HEK293 (cell line): ENCODE measurements around the gene CXCL3.
"Not testable (repeated sequence)": the region's sequence is repeated elsewhere in the genome, so short reads cannot be mapped to it uniquely, and the experiment has no call there.

Experiments
- CTCF ChIA-PET: fragments of 350-600 bp; formaldehyde crosslinking; extraction: SDS; loops from one replicate; lab custom pipeline; 2021; ENCODE audit warnings: antibody characterized with exemption; lab: Yijun Ruan, JAX
- POLR2A ChIA-PET: fragments of 300-600 bp; formaldehyde crosslinking; extraction: SDS; loops from one replicate; lab custom pipeline; 2020; ENCODE audit warnings: antibody characterized with exemption, inconsistent platforms; lab: Yijun Ruan, JAX
- H3K27ac ChIP-seq: fragments of 200-500 bp; sonication (Bioruptor generic); 2 replicates; pipeline ENCODE4 v1.5.1; 2014; ENCODE audit warnings: low read depth, low read length, control low read depth, inconsistent platforms; ENCODE audit errors: extremely low read depth
- H3K36me3 ChIP-seq, 2 experiments: fragments of 200-500 bp in 1 of 2; sonication (Bioruptor generic) in 1 of 2; 1 replicate in 1 of 2; 2 replicates in 1 of 2; pipeline ENCODE4 v1.5.1; 2014 to 2017; ENCODE audit warnings: inconsistent platforms in 2 of 2, low read length in 2 of 2; ENCODE audit not compliant: control insufficient read depth in 2 of 2, insufficient read depth in 1 of 2
- H3K4me1 ChIP-seq: fragments of 200-500 bp; sonication (Bioruptor generic); 2 replicates; pipeline ENCODE4 v1.5.1; 2014; ENCODE audit warnings: mild to moderate bottlenecking, low read length, inconsistent platforms; ENCODE audit not compliant: control insufficient read depth, insufficient read depth
- H3K4me3 ChIP-seq: 2 replicates; pipeline ENCODE4 v1.5.1; 2011; ENCODE audit warnings: low read depth, mild to moderate bottlenecking, control low read depth, low read length, moderate library complexity
- H3K9me3 ChIP-seq: fragments of 200-500 bp; sonication (Bioruptor generic); 2 replicates; pipeline ENCODE4 v1.5.1; 2014; ENCODE audit warnings: low read depth, low read length, inconsistent platforms; ENCODE audit not compliant: control insufficient read depth, insufficient read depth
- HOXA7 ChIP-seq: sonication (generic); formaldehyde crosslinking; IDR thresholded peaks from 2 replicates; pipeline ENCODE4 v1.8.1; 2022; ENCODE audit warnings: missing genetic modification reagents, borderline replicate concordance
- OSR2 ChIP-seq: fragments of 450-650 bp; formaldehyde crosslinking; IDR thresholded peaks from 2 replicates; pipeline ENCODE4 v1.5.1; 2016; ENCODE audit warnings: missing biosample characterization, missing genetic modification characterization
- OVOL3 ChIP-seq: fragments of 450-650 bp; formaldehyde crosslinking; IDR thresholded peaks from 2 replicates; pipeline ENCODE4 v1.5.1; 2016; ENCODE audit warnings: missing biosample characterization, missing genetic modification characterization
- SCRT2 ChIP-seq: fragments of 450-650 bp; formaldehyde crosslinking; IDR thresholded peaks from 2 replicates; pipeline ENCODE4 v1.5.1; 2016; ENCODE audit warnings: missing biosample characterization, missing genetic modification characterization
- SP7 ChIP-seq: fragments of 450-650 bp; formaldehyde crosslinking; IDR thresholded peaks from 2 replicates; pipeline ENCODE4 v1.5.1; 2016; ENCODE audit warnings: missing biosample characterization, missing genetic modification characterization
- YY2 ChIP-seq: fragments of 450-650 bp; formaldehyde crosslinking; IDR thresholded peaks from 2 replicates; pipeline ENCODE4 v1.5.1; 2016; ENCODE audit warnings: missing biosample characterization, missing genetic modification characterization
- ZBTB8A ChIP-seq: fragments of 450-650 bp; formaldehyde crosslinking; IDR thresholded peaks from 2 replicates; pipeline ENCODE4 v1.5.1; 2016; ENCODE audit warnings: missing biosample characterization, missing genetic modification characterization
- ZFP41 ChIP-seq: fragments of 450-650 bp; formaldehyde crosslinking; IDR thresholded peaks from 2 replicates; pipeline ENCODE4 v1.5.1; 2016; ENCODE audit warnings: missing biosample characterization, missing genetic modification characterization, borderline replicate concordance
- ZNF132 ChIP-seq: fragments of 450-650 bp; formaldehyde crosslinking; IDR thresholded peaks from 2 replicates; pipeline ENCODE4 v1.5.1; 2017; ENCODE audit warnings: missing biosample characterization, missing genetic modification characterization, borderline replicate concordance
- ZNF146 ChIP-seq: fragments of 450-650 bp; formaldehyde crosslinking; IDR thresholded peaks from 2 replicates; pipeline ENCODE4 v1.5.1; 2016; ENCODE audit warnings: missing biosample characterization, missing genetic modification characterization
- ZNF211 ChIP-seq: fragments of 450-650 bp; formaldehyde crosslinking; IDR thresholded peaks from 2 replicates; pipeline ENCODE4 v1.5.1; 2016; ENCODE audit warnings: low read depth, missing biosample characterization, missing genetic modification characterization
- ZNF221 ChIP-seq: fragments of 450-650 bp; formaldehyde crosslinking; IDR thresholded peaks from 2 replicates; pipeline ENCODE4 v1.5.1; 2017; ENCODE audit warnings: missing biosample characterization, missing genetic modification characterization, borderline replicate concordance
- ZNF23 ChIP-seq: fragments of 450-650 bp; formaldehyde crosslinking; IDR thresholded peaks from 2 replicates; pipeline ENCODE4 v1.5.1; 2016; ENCODE audit warnings: missing biosample characterization, missing genetic modification characterization, borderline replicate concordance
- ZNF24 ChIP-seq: fragments of 450-650 bp; formaldehyde crosslinking; IDR thresholded peaks from 2 replicates; pipeline ENCODE4 v1.5.1; 2016; ENCODE audit warnings: missing biosample characterization, missing genetic modification characterization
- ZNF335 ChIP-seq: fragments of 450-650 bp; formaldehyde crosslinking; conservative IDR thresholded peaks from 2 replicates; pipeline ENCODE4 v1.5.1; 2016; ENCODE audit warnings: missing biosample characterization, missing genetic modification characterization
- ZNF354C ChIP-seq: fragments of 450-650 bp; formaldehyde crosslinking; IDR thresholded peaks from 2 replicates; pipeline ENCODE4 v1.5.1; 2016; ENCODE audit warnings: missing biosample characterization, missing genetic modification characterization, low read depth, borderline replicate concordance
- ZNF37A ChIP-seq: fragments of 450-650 bp; IDR thresholded peaks from 2 replicates; pipeline ENCODE4 v1.5.1; 2018; ENCODE audit warnings: missing biosample characterization, missing genetic modification characterization
- ZNF514 ChIP-seq: fragments of 450-650 bp; formaldehyde crosslinking; IDR thresholded peaks from 2 replicates; pipeline ENCODE4 v1.5.1; 2016; ENCODE audit warnings: missing biosample characterization, missing genetic modification characterization
- ZNF544 ChIP-seq: fragments of 450-650 bp; formaldehyde crosslinking; IDR thresholded peaks from 2 replicates; pipeline ENCODE4 v1.5.0; 2017; ENCODE audit warnings: missing biosample characterization, missing genetic modification characterization
- ZNF561 ChIP-seq: fragments of 450-650 bp; IDR thresholded peaks from 2 replicates; pipeline ENCODE4 v1.5.1; 2018; ENCODE audit warnings: missing biosample characterization, missing genetic modification characterization, borderline replicate concordance
- ZNF596 ChIP-seq: fragments of 450-650 bp; IDR thresholded peaks from 2 replicates; pipeline ENCODE4 v1.5.0; 2018; ENCODE audit warnings: missing biosample characterization, mild to moderate bottlenecking, missing genetic modification characterization, moderate library complexity
- ZNF677 ChIP-seq: fragments of 450-650 bp; IDR thresholded peaks from 2 replicates; pipeline ENCODE4 v1.5.0; 2018; ENCODE audit warnings: missing biosample characterization, mild to moderate bottlenecking, missing genetic modification characterization, moderate library complexity
- ZNF792 ChIP-seq: fragments of 450-650 bp; formaldehyde crosslinking; IDR thresholded peaks from 2 replicates; pipeline ENCODE4 v1.5.1; 2016; ENCODE audit warnings: missing biosample characterization, missing genetic modification characterization
- ZXDB ChIP-seq: fragments of 450-650 bp; formaldehyde crosslinking; IDR thresholded peaks from 2 replicates; pipeline ENCODE4 v1.5.1; 2016; ENCODE audit warnings: missing biosample characterization, missing genetic modification characterization
- TF ChIP-seq, protein P1 (sequence below): fragments of 450-650 bp; formaldehyde crosslinking; IDR thresholded peaks from 2 replicates; pipeline ENCODE4 v1.5.1; 2017; ENCODE audit warnings: missing biosample characterization, missing genetic modification characterization

Gene CXCL3

DNA sequence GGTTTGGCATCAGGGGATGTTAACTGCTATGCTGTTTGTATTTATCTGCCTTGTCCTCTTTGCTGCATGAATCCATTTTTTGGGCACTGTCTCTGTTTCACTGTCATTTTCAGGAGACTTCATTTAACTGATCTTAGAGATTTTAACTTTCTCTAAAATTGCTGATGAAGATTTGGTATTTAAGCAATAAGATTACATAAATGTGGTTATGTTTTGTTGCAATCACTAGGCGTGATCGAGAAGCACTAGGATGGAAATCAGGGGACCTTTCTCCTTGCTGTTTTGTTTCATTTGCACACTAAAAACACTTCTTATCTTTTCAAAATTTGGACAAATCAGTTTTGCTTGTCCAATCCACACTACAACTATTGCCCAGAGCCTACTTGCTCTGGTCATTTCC is 45.1 kb upstream of the CXCL3 start (continued):
- TF ChIP-seq ZNF37A (tag by site-specific recombination) (no peak), OVOL3 (no peak), ZNF561 (tag by site-specific recombination) (no peak), ZNF354C (no peak), ZNF24 (no peak)

DNA sequence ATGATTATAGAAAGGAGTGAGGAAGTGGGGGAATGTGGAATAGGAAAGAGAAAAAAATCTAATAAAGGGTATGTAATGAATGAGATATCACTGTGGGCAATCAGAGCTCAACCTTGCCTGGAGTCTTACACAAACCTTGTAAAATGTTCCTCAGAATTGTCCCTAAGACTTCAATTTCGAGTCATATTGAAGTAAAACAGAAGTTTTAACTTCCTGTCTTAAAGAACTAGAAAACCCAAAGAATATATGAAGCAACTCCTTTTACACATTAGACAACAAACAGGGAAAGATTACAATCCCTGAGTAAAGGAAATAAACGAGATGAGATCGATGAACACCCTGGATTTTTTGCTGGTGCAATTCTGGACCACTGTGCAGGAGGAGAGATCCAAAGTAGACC is 42.5 kb upstream of the CXCL3 start:
- H3K4me3 ChIP-seq: no peak overlapping the region
- H3K4me1 ChIP-seq: no peaks in the 10 kb centered on the region
- no peak overlapping the region for H3K27ac ChIP-seq
- ChIA-PET CTCF (no interaction called here), POLR2A (no interaction called here)
- no peak for TF ChIP-seq ZNF335 (tag by site-specific recombination)
- TF ChIP-seq OSR2: no peak
- TF ChIP-seq ZNF792 (tag by site-specific recombination): no peak
- TF ChIP-seq ZNF132 (tag by site-specific recombination): no peak
- no peak for TF ChIP-seq ZNF677 (tag by site-specific recombination)
- no peaks in the 10 kb centered on the region for H3K9me3 ChIP-seq
- H3K36me3 ChIP-seq: no peaks in the 10 kb centered on the region

GRCh38 chr4:74080351-74080750 is 41.9 kb upstream of the CXCL3 start:
- TF ChIP-seq ZNF146: peak; percentile 65
- H3K4me3 ChIP-seq, POLR2A ChIA-PET, CTCF ChIA-PET, H3K9me3 ChIP-seq, H3K36me3 ChIP-seq, H3K27ac ChIP-seq, H3K4me1 ChIP-seq: not testable (repeated sequence)

GRCh38 chr4:74079024-74079423 is 40.5 kb upstream of the CXCL3 start:
- CTCF ChIA-PET: not testable (repeated sequence)

DNA sequence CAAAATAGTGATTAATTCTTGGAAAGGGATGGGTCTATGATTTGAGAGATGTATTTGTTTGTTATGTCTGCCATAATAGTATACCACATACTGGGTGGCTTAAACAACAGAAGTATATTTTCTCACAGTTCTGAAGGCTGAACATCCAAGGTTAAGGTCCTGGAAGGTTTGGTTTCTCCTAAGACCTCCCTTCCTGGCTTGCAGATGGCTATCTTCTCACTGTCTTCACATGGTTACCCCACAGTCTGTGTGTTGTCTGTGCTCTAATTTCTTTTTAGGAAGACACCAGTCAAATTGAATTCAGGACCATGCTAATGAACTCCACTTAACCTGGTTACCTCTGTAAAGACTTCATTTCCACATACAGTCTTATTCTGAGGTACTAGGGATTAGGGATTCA is 34.9 kb upstream of the CXCL3 start:
- no peak for TF ChIP-seq SP7 (tag by site-specific recombination)
- TF ChIP-seq HOXA7: no peak
- no peak for TF ChIP-seq ZNF23 (tag by site-specific recombination)
- TF ChIP-seq ZNF211 (tag by site-specific recombination): no peak
- TF ChIP-seq ZNF596 (tag by site-specific recombination): no peak
- TF ChIP-seq ZBTB8A (tag by site-specific recombination): no peak
- TF ChIP-seq SCRT2 (tag by site-specific recombination): no peak
- no peak for TF ChIP-seq ZFP41 (tag by site-specific recombination)
- TF ChIP-seq ZXDB (tag by site-specific recombination): no peak
- no peak for TF ChIP-seq YY2 (tag by site-specific recombination)
- no peak for TF ChIP-seq ZNF544
- no peak for TF ChIP-seq ZNF221
- TF ChIP-seq ZNF514 (tag by site-specific recombination): no peak
- TF ChIP-seq, protein P1, sequence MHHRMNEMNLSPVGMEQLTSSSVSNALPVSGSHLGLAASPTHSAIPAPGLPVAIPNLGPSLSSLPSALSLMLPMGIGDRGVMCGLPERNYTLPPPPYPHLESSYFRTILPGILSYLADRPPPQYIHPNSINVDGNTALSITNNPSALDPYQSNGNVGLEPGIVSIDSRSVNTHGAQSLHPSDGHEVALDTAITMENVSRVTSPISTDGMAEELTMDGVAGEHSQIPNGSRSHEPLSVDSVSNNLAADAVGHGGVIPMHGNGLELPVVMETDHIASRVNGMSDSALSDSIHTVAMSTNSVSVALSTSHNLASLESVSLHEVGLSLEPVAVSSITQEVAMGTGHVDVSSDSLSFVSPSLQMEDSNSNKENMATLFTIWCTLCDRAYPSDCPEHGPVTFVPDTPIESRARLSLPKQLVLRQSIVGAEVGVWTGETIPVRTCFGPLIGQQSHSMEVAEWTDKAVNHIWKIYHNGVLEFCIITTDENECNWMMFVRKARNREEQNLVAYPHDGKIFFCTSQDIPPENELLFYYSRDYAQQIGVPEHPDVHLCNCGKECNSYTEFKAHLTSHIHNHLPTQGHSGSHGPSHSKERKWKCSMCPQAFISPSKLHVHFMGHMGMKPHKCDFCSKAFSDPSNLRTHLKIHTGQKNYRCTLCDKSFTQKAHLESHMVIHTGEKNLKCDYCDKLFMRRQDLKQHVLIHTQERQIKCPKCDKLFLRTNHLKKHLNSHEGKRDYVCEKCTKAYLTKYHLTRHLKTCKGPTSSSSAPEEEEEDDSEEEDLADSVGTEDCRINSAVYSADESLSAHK (tag by site-specific recombination): no peak
- H3K27ac ChIP-seq: no peak overlapping the region
- ChIA-PET CTCF (no interaction called here), POLR2A (no interaction called here)
- H3K4me3 ChIP-seq: no peak overlapping the region
- H3K36me3 ChIP-seq: no peaks in the 10 kb centered on the region
- no peaks in the 10 kb centered on the region for H3K9me3 ChIP-seq
- no peaks in the 10 kb centered on the region for H3K4me1 ChIP-seq

More at GRCh38 chr4:74079024-74079423, 40.5 kb upstream of the CXCL3 start:
- H3K4me1 ChIP-seq, H3K9me3 ChIP-seq, H3K4me3 ChIP-seq, H3K27ac ChIP-seq, POLR2A ChIA-PET, H3K36me3 ChIP-seq: not testable (repeated sequence)
